ENCODE results near the gene OR7G3.

The OR7G3 gene

DNA sequence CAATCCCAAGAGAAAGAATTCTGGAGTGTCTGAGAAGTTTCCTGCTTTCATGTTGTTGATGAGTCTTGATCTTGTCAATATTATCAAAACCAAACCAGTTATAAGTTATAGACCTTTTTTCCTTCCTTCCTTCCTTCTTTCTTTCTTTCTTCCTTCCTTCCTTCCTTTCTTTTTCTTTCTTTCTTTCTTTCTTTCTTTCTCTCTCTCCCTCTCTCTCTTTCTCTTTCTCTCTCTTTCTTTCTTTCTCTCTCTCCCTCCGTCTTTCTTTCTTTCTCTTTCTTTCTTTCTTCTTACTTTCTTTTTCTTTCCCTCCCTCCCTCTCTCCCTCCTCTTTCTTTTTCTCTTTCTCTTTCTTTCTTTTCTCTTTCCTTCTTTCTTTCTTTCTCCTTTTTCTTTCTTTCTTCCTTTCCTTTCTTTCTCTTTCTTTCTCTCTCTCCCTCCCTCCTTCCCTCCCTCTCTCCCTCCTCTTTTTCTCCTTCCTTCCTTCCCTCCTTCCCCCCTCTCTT lies at the start of gene OR7G3:
Gene OR7G3 (minus strand): TSS at position 51 of the 506 bp plus-strand sequence. CDS start 0 bp downstream, at position 51.
- H3K27ac ChIP-seq: no peak within 1 kb of the TSS
- TF ChIP-seq, protein P1, sequence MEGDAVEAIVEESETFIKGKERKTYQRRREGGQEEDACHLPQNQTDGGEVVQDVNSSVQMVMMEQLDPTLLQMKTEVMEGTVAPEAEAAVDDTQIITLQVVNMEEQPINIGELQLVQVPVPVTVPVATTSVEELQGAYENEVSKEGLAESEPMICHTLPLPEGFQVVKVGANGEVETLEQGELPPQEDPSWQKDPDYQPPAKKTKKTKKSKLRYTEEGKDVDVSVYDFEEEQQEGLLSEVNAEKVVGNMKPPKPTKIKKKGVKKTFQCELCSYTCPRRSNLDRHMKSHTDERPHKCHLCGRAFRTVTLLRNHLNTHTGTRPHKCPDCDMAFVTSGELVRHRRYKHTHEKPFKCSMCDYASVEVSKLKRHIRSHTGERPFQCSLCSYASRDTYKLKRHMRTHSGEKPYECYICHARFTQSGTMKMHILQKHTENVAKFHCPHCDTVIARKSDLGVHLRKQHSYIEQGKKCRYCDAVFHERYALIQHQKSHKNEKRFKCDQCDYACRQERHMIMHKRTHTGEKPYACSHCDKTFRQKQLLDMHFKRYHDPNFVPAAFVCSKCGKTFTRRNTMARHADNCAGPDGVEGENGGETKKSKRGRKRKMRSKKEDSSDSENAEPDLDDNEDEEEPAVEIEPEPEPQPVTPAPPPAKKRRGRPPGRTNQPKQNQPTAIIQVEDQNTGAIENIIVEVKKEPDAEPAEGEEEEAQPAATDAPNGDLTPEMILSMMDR (conservative IDR thresholded peaks at IDR 0.05): no peak

DNA sequence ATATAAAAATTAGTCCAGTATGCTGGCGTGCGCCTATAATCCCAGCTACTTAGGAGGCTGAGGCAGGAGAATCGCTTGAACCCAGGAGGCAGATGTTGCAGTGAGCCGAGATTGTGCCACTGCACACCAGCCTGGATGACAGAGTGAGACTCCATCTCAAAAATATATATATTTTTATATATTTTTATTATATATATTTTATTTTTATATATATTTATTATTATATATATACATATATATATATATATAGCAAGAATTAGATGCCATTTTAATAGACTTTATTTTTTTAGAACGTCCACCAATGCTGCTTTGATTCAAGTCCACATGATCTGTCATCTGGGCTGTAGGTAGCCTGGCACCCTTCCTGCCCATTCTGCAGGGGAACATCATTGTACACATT lies 48.6 kb upstream of the OR7G3 start:
- TF ChIP-seq, protein P1 (conservative IDR thresholded peaks at IDR 0.05): no peak
- no peak overlapping the region for H3K27ac ChIP-seq

DNA sequence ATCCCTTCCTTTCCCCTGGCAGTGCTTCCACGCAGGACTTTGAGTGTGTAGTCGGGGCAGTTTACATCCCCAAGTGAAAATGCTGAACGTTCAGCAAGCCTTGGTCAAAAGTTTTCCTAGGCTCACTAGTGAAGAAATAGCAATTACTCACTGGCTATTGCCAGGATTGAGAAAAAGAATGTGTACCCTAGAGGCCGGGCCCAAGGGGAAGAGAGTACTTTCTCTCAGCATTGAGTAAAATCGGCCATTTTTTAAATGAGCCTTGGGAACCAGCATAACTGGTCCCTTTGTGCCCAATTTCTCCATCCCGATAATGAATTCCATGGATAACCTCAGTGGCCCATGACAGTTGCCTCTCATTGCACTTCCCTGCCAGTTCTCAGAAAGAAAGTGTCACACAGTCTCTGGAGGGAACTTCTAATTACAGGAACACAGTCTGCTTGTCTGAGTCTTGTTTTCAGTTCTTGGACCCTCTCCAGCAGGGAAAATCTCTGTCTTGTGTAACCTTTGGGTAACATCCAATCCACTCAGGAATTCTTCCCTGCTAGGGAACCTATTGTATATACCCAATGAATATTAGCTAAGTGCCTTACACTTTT lies 44.7 kb upstream of the OR7G3 start:
- no peak overlapping the region for H3K27ac ChIP-seq
- TF ChIP-seq, protein P1 (conservative IDR thresholded peaks at IDR 0.05): no peak

DNA sequence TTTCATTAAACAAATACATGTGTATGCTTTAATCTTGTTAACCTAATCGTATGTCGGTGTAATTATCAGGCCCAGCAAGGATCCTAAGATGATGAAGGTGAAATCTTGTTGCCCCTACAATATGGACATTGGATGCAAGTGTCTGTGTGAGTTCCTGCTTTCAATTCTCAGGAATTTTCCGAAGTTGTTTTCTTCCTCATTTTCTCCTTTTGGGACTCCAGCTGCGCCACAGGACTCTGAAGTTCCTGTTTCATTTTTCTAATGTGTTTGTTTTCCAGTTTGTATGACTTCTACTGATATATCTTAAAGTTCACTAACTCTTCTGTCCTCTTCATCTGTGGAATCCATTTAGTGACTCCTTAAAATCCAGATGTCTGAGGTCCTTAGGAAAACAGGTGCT lies 40.1 kb upstream of the OR7G3 start:
- TF ChIP-seq, protein P1 (conservative IDR thresholded peaks at IDR 0.05): no peak

DNA sequence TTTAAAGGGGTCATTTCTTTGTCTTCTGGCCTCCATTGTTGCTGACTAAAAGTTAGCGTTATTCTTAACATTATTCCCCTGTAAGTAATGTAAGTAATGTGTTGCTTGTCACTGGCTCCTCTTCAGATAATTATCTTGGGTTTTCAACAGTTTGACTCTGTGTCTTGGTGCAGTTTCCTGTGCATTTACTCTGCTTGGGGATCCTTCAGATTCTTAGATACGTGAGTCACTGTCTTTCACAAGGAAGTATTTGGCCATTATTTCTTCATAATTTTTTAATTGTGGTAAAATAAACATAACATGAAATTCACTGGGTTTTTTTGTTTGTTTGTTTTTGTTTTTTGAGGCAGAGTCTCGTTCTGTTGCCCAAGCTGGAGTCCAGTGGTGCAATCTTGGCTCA lies 38.5 kb upstream of the OR7G3 start:
- no peak overlapping the region for H3K27ac ChIP-seq
- TF ChIP-seq, protein P1 (conservative IDR thresholded peaks at IDR 0.05): no peak

More for the DNA sequence above, 40.1 kb upstream of the OR7G3 start:
- H3K27ac ChIP-seq: no peak overlapping the region

DNA sequence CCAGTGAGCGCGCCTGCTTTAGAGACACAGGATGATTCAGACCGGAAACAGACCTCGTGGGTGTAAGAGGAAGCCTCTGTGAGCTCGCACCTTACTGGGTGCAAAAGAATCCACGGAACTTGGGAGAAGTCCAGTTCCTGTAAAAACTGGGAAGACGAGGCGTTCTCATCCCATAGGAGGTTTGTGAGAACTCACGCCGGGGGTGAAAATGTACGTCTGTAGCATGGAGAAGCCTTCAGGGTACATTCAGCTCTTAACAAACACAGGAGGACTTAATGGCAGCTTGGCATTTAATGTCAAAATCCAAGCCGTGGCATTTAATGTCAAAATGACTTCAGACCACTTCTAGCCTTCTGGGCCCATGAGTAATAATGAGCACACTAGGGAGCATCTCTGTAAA lies 34.7 kb upstream of the OR7G3 start:
- H3K27ac ChIP-seq: no peak overlapping the region
- TF ChIP-seq, protein P1 (conservative IDR thresholded peaks at IDR 0.05): no peak

DNA sequence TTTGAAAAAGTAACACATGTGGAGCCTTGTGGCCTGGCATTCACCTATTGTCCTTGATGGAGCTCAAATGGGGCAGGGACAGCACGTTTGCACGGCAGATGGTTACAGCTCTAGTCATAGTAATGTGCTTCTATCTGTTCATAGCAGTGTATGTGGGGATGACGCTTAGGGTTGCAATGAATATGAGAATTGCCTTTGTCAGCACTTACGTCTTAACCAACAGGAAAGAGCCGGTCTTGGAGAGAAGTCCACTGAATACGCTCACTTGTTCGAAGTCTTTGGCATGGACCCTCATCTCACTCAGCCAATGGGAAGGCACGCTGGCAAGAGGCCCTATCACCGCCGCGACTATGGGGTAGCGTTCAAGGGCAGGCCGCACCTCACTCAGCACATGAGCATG lies 33.1 kb upstream of the OR7G3 start:
- no peak overlapping the region for H3K27ac ChIP-seq
- TF ChIP-seq, protein P1 (conservative IDR thresholded peaks at IDR 0.05): no peak

Data from VCaP (cell line).